H1 (cell line): ENCODE data around the gene MOB3B. TPM values are rescaled to one million over a fixed set of nuclear protein-coding genes. Genes with fewer than 3 reads are reported as not detected.

Source experiments
- ATF3 ChIP-seq: IDR thresholded peaks from 2 replicates; pipeline ENCODE4 v1.6.1; 2011; ENCODE audit warnings: low read depth, mild to moderate bottlenecking, low read length; ENCODE audit not compliant: insufficient read depth
- polyA plus RNA-seq, 7 experiments: library from polyadenylated mRNA; depleted of rRNA in 3 of 7; stranded (reverse) in 5 of 7; unstranded in 2 of 7; fragments of >200 nt in 5 of 7; fragments of 200-250 nt in 2 of 7; gene quantifications; 1 replicate in 5 of 7; 2 replicates in 1 of 7; 4 replicates in 1 of 7; pipeline versions ENCODE4 v1.2.1 to v1.2.3, GENCODE V29; 2011 to 2013; ENCODE audit warnings: missing spikeins in 2 of 7, mixed read lengths in 2 of 7
- total RNA-seq: library from RNA; stranded (reverse); fragmentation: NEBNext Ultra II Directional; extraction: Animal tissue kit (Norgen Biotek cat#: 25700); gene quantifications from 2 replicates; pipeline ENCODE4 v1.2.1, GENCODE V29; 2021

The MOB3B gene
- total and polyA plus RNA-seq, 2 of the 8 experiments (the other 6 are each of a cell fraction or from before 2014, with no cell fraction given): 12.7 to 16.1 TPM

DNA sequence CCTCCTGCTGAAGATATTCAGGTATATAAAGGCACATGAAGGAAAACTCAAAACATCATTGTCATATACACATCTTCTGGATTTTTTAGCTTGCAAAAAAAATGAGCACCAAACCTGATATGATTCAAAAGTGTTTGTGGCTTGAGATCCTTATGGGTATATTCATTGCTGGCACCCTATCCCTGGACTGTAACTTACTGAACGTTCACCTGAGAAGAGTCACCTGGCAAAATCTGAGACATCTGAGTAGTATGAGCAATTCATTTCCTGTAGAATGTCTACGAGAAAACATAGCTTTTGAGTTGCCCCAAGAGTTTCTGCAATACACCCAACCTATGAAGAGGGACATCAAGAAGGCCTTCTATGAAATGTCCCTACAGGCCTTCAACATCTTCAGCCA is 5.4 kb downstream of the MOB3B start, which contains the start of gene IFNK (continued):
- no peak for TF ChIP-seq ATF3
